ENCODE data around the gene ABHD2. TPM values are rescaled to one million over a fixed set of nuclear protein-coding genes. Genes with fewer than 3 reads are reported as not detected.
A peak's percentile ranks its signal among the peaks of the same experiment; 100 is the strongest.
"Not testable (repeated sequence)": the region's sequence is repeated elsewhere in the genome, so short reads cannot be mapped to it uniquely, and the experiment has no call there.

The ABHD2 gene
- total RNA-seq, 4 donors from 2014 or later, result 19.3 to 150 (median 64.5) TPM

- peak in 1 of 2 donors; percentile 65 for DNase-seq
- peaks cover 83 to 96% of the 10 kb centered on the region in 2 donors for H3K4me1 ChIP-seq
- intact Hi-C loops (cut with DNase I; ENCODE audit: low total_unique reads) (loop anchor here (2.0 kb wide), 1 partner anchor 31 kb away; no protein-coding TSS in a partner anchor), in situ Hi-C loops (cut with MboI; ENCODE audit: low sequenced_read_pairs in 4 of 4) (no loop called here)
- H3K4me3 ChIP-seq, result no peak overlapping the region
- H3K36me3 ChIP-seq, result peaks cover 0 to 11% of the 10 kb centered on the region in 2 donors
- TF ChIP-seq CTCF (IDR thresholded peaks at IDR 0.05 in 4 of 5, conservative IDR thresholded peaks at IDR 0.05 in 1 of 5) (peak in 3 of 5 experiments; percentile 12 to 25 (median 18)), POLR2A (IDR thresholded peaks at IDR 0.05) (no peak)
- peak; percentile 5 to 21 for ATAC-seq
- no peaks in the 10 kb centered on the region for H3K27me3 ChIP-seq
- no peaks in the 10 kb centered on the region for H3K9me3 ChIP-seq
- H3K27ac ChIP-seq, result peak overlapping the region; percentile 77 to 88 (median 82)
These were observed 51.6 kb downstream of the ABHD2 start for GRCh38 chr15:89139613-89140499.

GRCh38 chr15:89140595-89140994 lies 52.3 kb downstream of the ABHD2 start:
- no peak overlapping the region for H3K4me3 ChIP-seq
- TF ChIP-seq POLR2A (IDR thresholded peaks at IDR 0.05) (no peak), CTCF (IDR thresholded peaks at IDR 0.05 in 4 of 5, conservative IDR thresholded peaks at IDR 0.05 in 1 of 5) (no peak)
- intact Hi-C loops (cut with DNase I; ENCODE audit: low total_unique reads), result no loop called here
- H3K4me1 ChIP-seq, result peaks cover 85 to 96% of the 10 kb centered on the region in 2 donors
- no peak for DNase-seq
- H3K36me3 ChIP-seq, result peaks cover 0 to 11% of the 10 kb centered on the region in 2 donors
- peak overlapping the region; percentile 77 to 88 (median 82) for H3K27ac ChIP-seq
- in situ Hi-C loops (cut with MboI; ENCODE audit: low sequenced_read_pairs in 4 of 4), result no loop called here
- no peaks in the 10 kb centered on the region for H3K27me3 ChIP-seq
- H3K9me3 ChIP-seq, result no peaks in the 10 kb centered on the region
- no peak for ATAC-seq

- H3K9me3 ChIP-seq; ATAC-seq; H3K4me3 ChIP-seq; in situ Hi-C loops (cut with MboI; ENCODE audit: low sequenced_read_pairs in 4 of 4); DNase-seq; H3K27me3 ChIP-seq; intact Hi-C loops (cut with DNase I; ENCODE audit: low total_unique reads): not testable (repeated sequence)
- Histone ChIP-seq H3K36me3 (peaks cover 0 to 11% of the 10 kb centered on the region in 2 donors), H3K27ac (peak overlapping the region; percentile 77 to 88 (median 82)), H3K4me1 (peaks cover 79 to 95% of the 10 kb centered on the region in 2 donors)
These were observed 52.9 kb downstream of the ABHD2 start for GRCh38 chr15:89141159-89141558.

GRCh38 chr15:89141885-89142284 lies 53.6 kb downstream of the ABHD2 start:
- DNase-seq (no peak), ATAC-seq (no peak)
- in situ Hi-C loops (cut with MboI; ENCODE audit: low sequenced_read_pairs in 4 of 4), result no loop called here
- TF ChIP-seq CTCF (IDR thresholded peaks at IDR 0.05 in 4 of 5, conservative IDR thresholded peaks at IDR 0.05 in 1 of 5) (no peak), POLR2A (IDR thresholded peaks at IDR 0.05) (no peak)
- Histone ChIP-seq H3K4me1 (peaks cover 72 to 88% of the 10 kb centered on the region in 2 donors), H3K27ac (peak overlapping the region; percentile 8 to 88 (median 80)), H3K4me3 (no peak overlapping the region), H3K36me3 (peaks cover 0 to 11% of the 10 kb centered on the region in 2 donors), H3K9me3 (no peaks in the 10 kb centered on the region), H3K27me3 (no peaks in the 10 kb centered on the region)
- intact Hi-C loops (cut with DNase I; ENCODE audit: low total_unique reads), result no loop called here

- TF ChIP-seq POLR2A (IDR thresholded peaks at IDR 0.05), result no peak
- no peak for TF ChIP-seq CTCF (IDR thresholded peaks at IDR 0.05 in 4 of 5, conservative IDR thresholded peaks at IDR 0.05 in 1 of 5)
- Histone ChIP-seq H3K4me1 (peaks cover 66 to 83% of the 10 kb centered on the region in 2 donors), H3K4me3 (no peak overlapping the region), H3K27ac (peak overlapping the region in 3 of 4 donors; percentile 77 to 88 (median 82)), H3K9me3 (no peaks in the 10 kb centered on the region), H3K27me3 (no peaks in the 10 kb centered on the region), H3K36me3 (peaks cover 0 to 11% of the 10 kb centered on the region in 2 donors)
- in situ Hi-C loops (cut with MboI; ENCODE audit: low sequenced_read_pairs in 4 of 4), result no loop called here
- ATAC-seq (no peak), DNase-seq (no peak)
- intact Hi-C loops (cut with DNase I; ENCODE audit: low total_unique reads), result no loop called here
These were observed 54.2 kb downstream of the ABHD2 start for GRCh38 chr15:89142423-89142822.

Measured in gastrocnemius medialis (tissue), 4 donors.